Neuronal stem cell (in vitro differentiated cells): Measurements from ENCODE around the gene MRPL1.

ENCODE experiments used
- DNase-seq: peaks from one replicate; pipeline ENCODE4 v3.0.0-alpha.2; 2013; ENCODE audit warnings: low spot score
- H2AFZ ChIP-seq: one replicate; pipeline ENCODE4 v1.6.1; 2013; ENCODE audit warnings: mild to moderate bottlenecking, low read length, inconsistent platforms
- H2AK5ac ChIP-seq: 2 replicates; pipeline ENCODE4 v1.6.1; 2013; ENCODE audit warnings: low read depth, mild to moderate bottlenecking, inconsistent platforms, low read length, moderate library complexity, mixed read lengths
- H2BK120ac ChIP-seq: 2 replicates; pipeline ENCODE4 v1.6.1; 2013; ENCODE audit warnings: low read depth, mild to moderate bottlenecking, inconsistent platforms, low read length, moderate library complexity, mixed read lengths
- H2BK12ac ChIP-seq: one replicate; pipeline ENCODE4 v1.6.1; 2013; ENCODE audit warnings: low read length, inconsistent platforms
- H2BK15ac ChIP-seq: 2 replicates; pipeline ENCODE4 v1.6.1; 2013; ENCODE audit warnings: mild to moderate bottlenecking, low read length, inconsistent platforms, mixed read lengths
- H2BK5ac ChIP-seq: one replicate; pipeline ENCODE4 v1.6.1; 2013; ENCODE audit warnings: inconsistent platforms, mild to moderate bottlenecking, low read length, moderate library complexity
- H3K14ac ChIP-seq: one replicate; pipeline ENCODE4 v1.6.1; 2013; ENCODE audit warnings: low read length, inconsistent platforms
- H3K18ac ChIP-seq: 2 replicates; pipeline ENCODE4 v1.6.1; 2013; ENCODE audit warnings: low read length, inconsistent platforms
- H3K23ac ChIP-seq: 2 replicates; pipeline ENCODE4 v1.6.1; 2013; ENCODE audit warnings: low read depth, mild to moderate bottlenecking, mixed read lengths, low read length, inconsistent platforms; ENCODE audit not compliant: poor library complexity
- H3K27ac ChIP-seq: replicated peaks from 3 replicates; pipeline ENCODE4 v1.5.1; 2013; ENCODE audit warnings: low read length, inconsistent platforms
- H3K27me3 ChIP-seq, 3 experiments: 2 replicates each; pipeline ENCODE4 v1.6.1; 2013; ENCODE audit warnings: low read length in 3 of 3, mild to moderate bottlenecking in 2 of 3, inconsistent platforms in 1 of 3, low read depth in 1 of 3, mixed read lengths in 1 of 3, moderate library complexity in 1 of 3; ENCODE audit not compliant: control insufficient read depth in 3 of 3, insufficient read depth in 3 of 3
- H3K36me3 ChIP-seq, 2 donors: replicated peaks in 1 of 2; 2 replicates each; pipeline ENCODE4 v1.6.1; 2013; ENCODE audit warnings: low read length in 2 of 2; ENCODE audit not compliant: control insufficient read depth in 2 of 2, insufficient read depth in 2 of 2
- H3K4ac ChIP-seq: 2 replicates; pipeline ENCODE4 v1.6.1; 2013; ENCODE audit warnings: inconsistent platforms, mild to moderate bottlenecking, low read length, moderate library complexity
- H3K4me1 ChIP-seq, 2 donors: 1 replicate in 1 of 2; 2 replicates in 1 of 2; pipeline ENCODE4 v1.6.1; 2013; ENCODE audit warnings: low read length in 2 of 2, low read depth in 1 of 2; ENCODE audit not compliant: control insufficient read depth in 2 of 2, insufficient read depth in 1 of 2
- H3K4me2 ChIP-seq: one replicate; pipeline ENCODE4 v1.6.1; 2013; ENCODE audit warnings: mild to moderate bottlenecking, low read length, inconsistent platforms; ENCODE audit not compliant: insufficient read depth, poor library complexity, severe bottlenecking
- H3K4me3 ChIP-seq, 2 donors: 2 replicates each; pipeline ENCODE4 v1.5.1; 2013; ENCODE audit warnings: low read length in 2 of 2, mild to moderate bottlenecking in 2 of 2, inconsistent platforms in 1 of 2, moderate library complexity in 1 of 2
- H3K79me1 ChIP-seq: one replicate; pipeline ENCODE4 v1.6.1; 2013; ENCODE audit warnings: low read depth, mild to moderate bottlenecking, inconsistent platforms, low read length, moderate library complexity
- H3K9ac ChIP-seq: one replicate; pipeline ENCODE4 v1.6.1; 2013; ENCODE audit warnings: mild to moderate bottlenecking, low read depth, low read length, inconsistent platforms; ENCODE audit not compliant: poor library complexity
- H3K9me3 ChIP-seq, 2 donors: replicated peaks in 1 of 2; 2 replicates each; pipeline versions ENCODE3 to v1.6.1; 2013; ENCODE audit warnings: low read length in 2 of 2, mild to moderate bottlenecking in 2 of 2, inconsistent platforms in 1 of 2, low read depth in 1 of 2, mixed read lengths in 1 of 2, moderate library complexity in 1 of 2; ENCODE audit not compliant: control insufficient read depth in 2 of 2, insufficient read depth in 1 of 2
- H4K8ac ChIP-seq: one replicate; pipeline ENCODE4 v1.6.1; 2013; ENCODE audit warnings: low read depth, mild to moderate bottlenecking, inconsistent platforms, low read length, moderate library complexity
- H4K91ac ChIP-seq: one replicate; pipeline ENCODE4 v1.6.1; 2013; ENCODE audit warnings: low read length, low read depth, mild to moderate bottlenecking, inconsistent platforms; ENCODE audit not compliant: poor library complexity
- WGBS, 2 donors: extraction: QIAGEN DNeasy Blood & Tissue Kit; methylation state at CpG; one replicate each; pipeline ENCODE4 v1.1.7; 2013; ENCODE audit warnings: missing lambda C conversion rate in 2 of 2, mixed read lengths in 1 of 2; ENCODE audit not compliant: insufficient read length in 2 of 2, insufficient replicate concordance in 1 of 2; ENCODE audit errors: extremely low coverage in 2 of 2; 5-methylcytosine and 5-hydroxymethylcytosine counted together

MRPL1 gene

GRCh38 chr4:77905651-77906263 lies 43.1 kb downstream of the MRPL1 start:
- H2BK120ac ChIP-seq = no peak overlapping the region
- H3K36me3 ChIP-seq = peaks cover 3 to 41% of the 10 kb centered on the region in 2 donors
- H4K91ac ChIP-seq = no peak overlapping the region
- H2BK12ac ChIP-seq = no peak overlapping the region
- no peak overlapping the region for H3K4me3 ChIP-seq
- H3K18ac ChIP-seq = no peak overlapping the region
- H3K27ac ChIP-seq = no peak overlapping the region
- no peak overlapping the region for H2BK5ac ChIP-seq
- DNase-seq = no peak
- no peak overlapping the region for H4K8ac ChIP-seq
- H3K4ac ChIP-seq = no peak overlapping the region
- H3K4me2 ChIP-seq = no peak overlapping the region
- H3K14ac ChIP-seq = no peak overlapping the region
- no peak overlapping the region for H2AFZ ChIP-seq
- H3K23ac ChIP-seq = no peak overlapping the region
- no peak overlapping the region for H2BK15ac ChIP-seq
- H2AK5ac ChIP-seq = no peak overlapping the region
- no peak overlapping the region for H3K9ac ChIP-seq
- H3K4me1 ChIP-seq = no peaks in the 10 kb centered on the region
- H3K9me3 ChIP-seq = no peaks in the 10 kb centered on the region
- no peaks in the 10 kb centered on the region for H3K79me1 ChIP-seq
- H3K27me3 ChIP-seq = no peaks in the 10 kb centered on the region

GRCh38 chr4:77910676-77911075 lies 48.0 kb downstream of the MRPL1 start:
- Histone ChIP-seq H3K14ac (no peak overlapping the region), H2BK15ac (no peak overlapping the region), H3K79me1 (no peaks in the 10 kb centered on the region), H3K27ac (no peak overlapping the region), H3K23ac (no peak overlapping the region), H3K27me3 (no peaks in the 10 kb centered on the region), H2BK120ac (no peak overlapping the region), H3K4me3 (no peak overlapping the region), H3K4me1 (no peaks in the 10 kb centered on the region), H2BK5ac (no peak overlapping the region), H3K4ac (no peak overlapping the region), H2BK12ac (no peak overlapping the region), H3K9ac (no peak overlapping the region), H3K4me2 (no peak overlapping the region), H4K91ac (no peak overlapping the region), H2AK5ac (no peak overlapping the region), H4K8ac (no peak overlapping the region), H3K18ac (no peak overlapping the region), H2AFZ (no peak overlapping the region), H3K9me3 (peaks cover 0 to 8% of the 10 kb centered on the region in 2 donors), H3K36me3 (peaks cover 3 to 33% of the 10 kb centered on the region in 2 donors)
- DNase-seq = no peak

- Histone ChIP-seq H3K9me3 (peaks cover 0 to 8% of the 10 kb centered on the region in 2 donors), H3K27me3 (no peaks in the 10 kb centered on the region), H3K4me3 (no peak overlapping the region), H2BK12ac (no peak overlapping the region), H3K23ac (no peak overlapping the region), H3K14ac (no peak overlapping the region), H4K8ac (no peak overlapping the region), H3K4me2 (no peak overlapping the region), H3K18ac (no peak overlapping the region), H2BK5ac (no peak overlapping the region), H3K4me1 (no peaks in the 10 kb centered on the region), H3K27ac (no peak overlapping the region), H2AFZ (no peak overlapping the region), H2BK120ac (no peak overlapping the region), H3K4ac (no peak overlapping the region), H3K36me3 (peaks cover 3 to 33% of the 10 kb centered on the region in 2 donors), H3K9ac (no peak overlapping the region), H2AK5ac (no peak overlapping the region), H4K91ac (no peak overlapping the region), H2BK15ac (no peak overlapping the region), H3K79me1 (no peaks in the 10 kb centered on the region)
- WGBS, 2 donors = no CpG with 5 or more reads among the region's 1 CpG
- DNase-seq = no peak
Observed at GRCh38 chr4:77911091-77911490, 48.5 kb downstream of the MRPL1 start.

- H3K4me1 ChIP-seq = no peaks in the 10 kb centered on the region
- no peak overlapping the region for H2BK15ac ChIP-seq
- H3K27ac ChIP-seq = no peak overlapping the region
- no peak overlapping the region for H3K14ac ChIP-seq
- no peak overlapping the region for H2AFZ ChIP-seq
- peaks cover 3 to 33% of the 10 kb centered on the region in 2 donors for H3K36me3 ChIP-seq
- no peak overlapping the region for H2BK5ac ChIP-seq
- no peak overlapping the region for H3K18ac ChIP-seq
- no peak overlapping the region for H3K23ac ChIP-seq
- peaks cover 0 to 8% of the 10 kb centered on the region in 2 donors for H3K9me3 ChIP-seq
- no peak overlapping the region for H2BK120ac ChIP-seq
- H4K8ac ChIP-seq = no peak overlapping the region
- no CpG with 5 or more reads among the region's 3 CpGs for WGBS, 2 donors
- H3K4ac ChIP-seq = no peak overlapping the region
- no peak overlapping the region for H2AK5ac ChIP-seq
- H4K91ac ChIP-seq = no peak overlapping the region
- no peak for DNase-seq
- H3K4me2 ChIP-seq = no peak overlapping the region
- no peaks in the 10 kb centered on the region for H3K27me3 ChIP-seq
- no peak overlapping the region for H2BK12ac ChIP-seq
- no peak overlapping the region for H3K9ac ChIP-seq
- no peaks in the 10 kb centered on the region for H3K79me1 ChIP-seq
- no peak overlapping the region for H3K4me3 ChIP-seq
Observed at GRCh38 chr4:77911842-77912450, 49.3 kb downstream of the MRPL1 start.
